GM12864 (cell line): ENCODE data around the gene VPS33B.
A peak's percentile ranks its signal among the peaks of the same experiment; 100 is the strongest.

Source experiments
- DNase-seq: peaks from one replicate; pipeline ENCODE4 v3.0.0-alpha.2; 2011; ENCODE audit warnings: low read depth
- H3K4me3 ChIP-seq: 2 replicates; pipeline ENCODE4 v1.5.1; 2011; ENCODE audit warnings: mild to moderate bottlenecking, low read depth, low read length, control low read depth
- TF ChIP-seq, protein P1 (sequence below): IDR thresholded peaks from 2 replicates; pipeline ENCODE4 v1.5.1; 2011; ENCODE audit warnings: low read depth, mild to moderate bottlenecking, moderate library complexity, low read length, control low read depth, inconsistent platforms; ENCODE audit errors: missing control alignments

VPS33B gene

DNA sequence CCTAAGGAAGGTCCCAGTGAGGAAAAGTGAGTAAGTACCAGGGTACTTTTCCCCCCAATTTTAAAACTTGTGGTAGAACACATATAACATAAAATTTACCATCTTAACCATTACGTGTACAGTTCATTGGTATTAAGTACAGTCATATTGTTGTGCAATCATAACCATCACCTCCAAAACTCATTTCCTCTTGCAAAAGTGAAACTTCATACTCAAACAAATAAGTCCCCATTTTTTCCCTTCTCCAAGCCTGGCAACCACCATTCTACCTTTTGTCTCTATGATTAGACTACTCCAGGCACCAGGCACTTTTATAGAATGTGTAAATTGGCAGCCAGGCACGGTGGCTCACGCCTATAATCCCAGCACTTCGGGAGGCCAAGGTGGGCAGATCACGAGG lies 40.3 kb downstream of the VPS33B start:
- H3K4me3 ChIP-seq: no peak overlapping the region
- TF ChIP-seq, protein P1, sequence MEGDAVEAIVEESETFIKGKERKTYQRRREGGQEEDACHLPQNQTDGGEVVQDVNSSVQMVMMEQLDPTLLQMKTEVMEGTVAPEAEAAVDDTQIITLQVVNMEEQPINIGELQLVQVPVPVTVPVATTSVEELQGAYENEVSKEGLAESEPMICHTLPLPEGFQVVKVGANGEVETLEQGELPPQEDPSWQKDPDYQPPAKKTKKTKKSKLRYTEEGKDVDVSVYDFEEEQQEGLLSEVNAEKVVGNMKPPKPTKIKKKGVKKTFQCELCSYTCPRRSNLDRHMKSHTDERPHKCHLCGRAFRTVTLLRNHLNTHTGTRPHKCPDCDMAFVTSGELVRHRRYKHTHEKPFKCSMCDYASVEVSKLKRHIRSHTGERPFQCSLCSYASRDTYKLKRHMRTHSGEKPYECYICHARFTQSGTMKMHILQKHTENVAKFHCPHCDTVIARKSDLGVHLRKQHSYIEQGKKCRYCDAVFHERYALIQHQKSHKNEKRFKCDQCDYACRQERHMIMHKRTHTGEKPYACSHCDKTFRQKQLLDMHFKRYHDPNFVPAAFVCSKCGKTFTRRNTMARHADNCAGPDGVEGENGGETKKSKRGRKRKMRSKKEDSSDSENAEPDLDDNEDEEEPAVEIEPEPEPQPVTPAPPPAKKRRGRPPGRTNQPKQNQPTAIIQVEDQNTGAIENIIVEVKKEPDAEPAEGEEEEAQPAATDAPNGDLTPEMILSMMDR: no peak
- DNase-seq: no peak

DNA sequence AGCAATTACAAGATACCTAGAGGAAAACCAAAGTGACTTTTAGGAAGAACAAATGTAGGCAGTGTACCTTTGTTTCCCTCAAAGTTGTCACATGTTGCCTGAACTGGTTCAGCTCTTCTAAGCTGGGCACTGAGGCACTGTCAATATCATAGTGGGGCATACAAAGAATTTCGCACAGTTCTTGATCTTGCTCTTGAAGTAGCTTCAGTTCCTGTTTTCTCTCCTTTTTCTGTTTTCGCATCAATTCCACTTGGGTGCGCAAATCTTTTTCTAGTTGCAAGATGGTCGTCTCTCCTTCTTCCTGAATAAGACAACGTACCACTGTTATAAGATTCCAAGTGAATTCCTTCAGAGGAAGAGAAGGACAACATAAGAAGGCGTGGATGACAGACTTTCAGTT lies 40.7 kb downstream of the VPS33B start:
- peak; percentile 60 for DNase-seq
- H3K4me3 ChIP-seq: no peak overlapping the region
- TF ChIP-seq, protein P1: peak; percentile 21

DNA sequence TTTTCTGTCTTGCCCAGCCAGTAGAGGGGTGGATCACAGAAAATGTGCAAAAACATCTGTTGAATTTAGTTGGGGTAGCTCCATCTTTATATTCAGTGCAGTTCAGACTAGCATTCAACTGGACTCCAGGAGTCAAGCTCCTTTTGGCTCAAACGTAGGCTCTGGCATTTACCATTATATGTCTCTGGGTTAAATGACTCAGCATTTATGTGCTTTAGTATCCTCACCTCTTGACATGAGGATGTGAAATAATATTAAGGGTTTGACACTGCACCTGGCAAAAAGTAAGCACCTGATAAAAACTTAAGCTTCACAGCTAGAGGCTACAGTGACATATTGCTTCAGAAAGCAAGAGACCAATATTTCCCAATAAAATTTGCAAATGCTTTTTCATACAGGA lies 42.8 kb downstream of the VPS33B start:
- TF ChIP-seq, protein P1: no peak
- no peak for DNase-seq

DNA sequence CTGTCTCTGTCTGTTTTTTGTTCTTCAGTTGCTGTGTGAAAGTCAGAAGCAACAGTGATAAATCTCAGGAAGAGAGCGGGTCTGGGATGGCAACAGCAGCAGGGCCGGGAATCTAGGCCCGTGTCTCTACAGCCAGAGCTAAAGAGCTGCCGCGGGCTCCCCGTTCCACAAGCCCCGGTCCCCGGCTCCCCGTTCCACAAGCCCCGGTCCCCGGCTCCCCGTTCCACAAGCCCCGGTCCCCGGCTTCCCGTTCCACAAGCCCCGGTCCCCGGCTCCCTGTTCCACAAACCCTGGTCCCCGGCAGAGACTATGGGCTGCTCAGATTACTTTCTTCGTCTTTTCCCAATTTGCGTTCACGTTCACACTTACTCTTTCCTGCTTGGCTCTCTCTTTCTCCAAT lies 48.2 kb downstream of the VPS33B start:
- no peak overlapping the region for H3K4me3 ChIP-seq
- TF ChIP-seq, protein P1: no peak
- DNase-seq: no peak

More for the DNA sequence above, 42.8 kb downstream of the VPS33B start:
- H3K4me3 ChIP-seq: no peak overlapping the region

DNA sequence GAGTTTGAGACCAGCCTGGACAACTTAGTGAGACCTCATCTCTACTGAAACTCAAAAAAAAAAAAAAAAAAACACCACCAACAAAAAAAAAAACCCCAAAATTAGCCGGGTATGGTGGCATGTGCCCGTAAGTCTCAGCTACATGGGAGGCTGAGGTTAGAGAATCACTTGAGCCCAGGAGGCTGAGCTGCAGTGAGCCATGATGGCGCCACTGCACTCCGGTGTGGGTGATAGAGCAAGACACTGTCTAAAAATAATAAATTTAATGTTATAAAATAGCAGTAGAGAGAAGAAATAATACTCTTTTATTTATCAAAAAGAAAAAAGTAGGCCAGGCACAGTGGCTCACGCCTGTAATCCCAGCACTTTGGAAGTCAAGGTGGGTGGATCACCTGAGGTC lies 50.3 kb downstream of the VPS33B start:
- TF ChIP-seq, protein P1: no peak
- DNase-seq: no peak
- H3K4me3 ChIP-seq: no peak overlapping the region

DNA sequence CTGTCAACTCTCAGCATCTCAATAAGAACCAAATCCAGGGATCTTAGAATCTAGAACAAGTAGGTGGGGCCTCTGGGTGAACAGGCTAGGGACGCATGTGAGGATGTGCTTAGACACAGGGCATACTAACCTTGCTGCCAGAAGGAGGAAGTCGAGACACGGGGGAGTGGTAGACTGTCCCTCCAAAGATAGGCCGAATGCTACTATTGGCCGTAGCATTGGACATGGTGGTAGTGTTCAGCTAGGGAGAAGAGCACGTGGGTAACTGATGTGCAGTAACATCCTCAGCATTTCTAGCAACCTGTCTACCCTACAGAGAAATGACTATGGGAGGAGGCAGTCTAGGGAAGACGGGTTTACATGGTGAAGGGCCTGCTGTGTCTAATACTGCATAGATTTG lies 52.1 kb downstream of the VPS33B start:
- H3K4me3 ChIP-seq: no peak overlapping the region
- TF ChIP-seq, protein P1: no peak
- no peak for DNase-seq

DNA sequence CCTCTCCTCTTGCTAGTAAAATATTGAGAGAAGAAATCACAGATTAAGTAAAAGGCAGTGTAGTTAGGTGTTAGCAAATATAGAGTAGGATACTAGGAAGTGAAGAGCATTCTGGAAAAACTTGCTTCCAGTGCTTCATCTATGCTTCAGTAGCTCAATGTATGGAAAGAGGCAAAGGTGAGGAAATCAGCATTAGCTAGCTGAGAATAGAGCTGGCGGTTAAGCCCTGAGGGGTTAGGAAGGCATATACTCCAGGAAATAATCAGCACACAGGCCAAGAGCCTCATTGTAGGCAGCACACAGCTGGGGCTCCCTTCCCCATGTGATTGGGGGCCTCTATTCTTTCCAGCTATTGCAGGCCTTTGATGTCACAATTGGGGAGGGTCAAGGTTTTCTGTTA lies 54.0 kb downstream of the VPS33B start:
- DNase-seq: no peak
- H3K4me3 ChIP-seq: no peak overlapping the region
- TF ChIP-seq, protein P1: no peak
